AG04449 (cell line): Measurements from ENCODE around the gene THRB.

Experiments used
- CTCF ChIA-PET: fragments of 350-600 bp; formaldehyde crosslinking; extraction: SDS; loops from one replicate; lab custom pipeline; 2021; ENCODE audit warnings: antibody characterized with exemption; lab: Yijun Ruan, JAX
- POLR2A ChIA-PET: fragments of 400-600, 350-600 bp; formaldehyde crosslinking; extraction: SDS; loops from one replicate; lab custom pipeline; 2020; ENCODE audit warnings: antibody characterized with exemption, inconsistent platforms; lab: Yijun Ruan, JAX
- DNase-seq: peaks from one replicate; pipeline ENCODE4 v3.0.0-alpha.2; 2010; ENCODE audit warnings: low read depth, low spot score
- H3K4me3 ChIP-seq: 2 replicates; pipeline ENCODE4 v1.5.1; 2011; ENCODE audit warnings: low read depth, mild to moderate bottlenecking, control low read depth, low read length
- TF ChIP-seq, protein P1 (sequence below): IDR thresholded peaks from one replicate; pipeline ENCODE4 v1.5.1; 2011; ENCODE audit warnings: mild to moderate bottlenecking, moderate library complexity, low read length, control low read depth, inconsistent platforms; ENCODE audit not compliant: insufficient read depth; ENCODE audit errors: missing control alignments

THRB gene

DNA sequence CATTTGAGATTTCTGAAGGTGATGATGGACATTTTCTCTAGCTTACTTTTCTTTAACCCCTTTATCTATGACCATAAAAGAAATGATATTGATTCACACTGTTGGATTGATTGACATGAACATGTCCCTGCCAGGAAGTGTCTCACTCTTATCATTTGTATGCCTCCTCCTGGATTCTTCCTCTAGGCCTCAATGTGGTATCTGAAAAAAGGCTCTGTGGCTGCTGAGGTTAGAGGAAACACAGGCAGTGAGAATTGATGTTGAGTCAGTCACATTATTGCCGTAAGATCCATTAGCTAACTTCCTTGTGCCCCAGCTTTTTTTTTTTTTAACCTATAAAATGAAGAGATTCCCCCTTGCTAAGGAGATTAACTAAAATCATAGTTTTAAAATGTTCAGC lies 8.0 kb upstream of the THRB start:
- ChIA-PET POLR2A (no interaction called here), CTCF (no interaction called here)
- no peak overlapping the region for H3K4me3 ChIP-seq
- TF ChIP-seq, protein P1, sequence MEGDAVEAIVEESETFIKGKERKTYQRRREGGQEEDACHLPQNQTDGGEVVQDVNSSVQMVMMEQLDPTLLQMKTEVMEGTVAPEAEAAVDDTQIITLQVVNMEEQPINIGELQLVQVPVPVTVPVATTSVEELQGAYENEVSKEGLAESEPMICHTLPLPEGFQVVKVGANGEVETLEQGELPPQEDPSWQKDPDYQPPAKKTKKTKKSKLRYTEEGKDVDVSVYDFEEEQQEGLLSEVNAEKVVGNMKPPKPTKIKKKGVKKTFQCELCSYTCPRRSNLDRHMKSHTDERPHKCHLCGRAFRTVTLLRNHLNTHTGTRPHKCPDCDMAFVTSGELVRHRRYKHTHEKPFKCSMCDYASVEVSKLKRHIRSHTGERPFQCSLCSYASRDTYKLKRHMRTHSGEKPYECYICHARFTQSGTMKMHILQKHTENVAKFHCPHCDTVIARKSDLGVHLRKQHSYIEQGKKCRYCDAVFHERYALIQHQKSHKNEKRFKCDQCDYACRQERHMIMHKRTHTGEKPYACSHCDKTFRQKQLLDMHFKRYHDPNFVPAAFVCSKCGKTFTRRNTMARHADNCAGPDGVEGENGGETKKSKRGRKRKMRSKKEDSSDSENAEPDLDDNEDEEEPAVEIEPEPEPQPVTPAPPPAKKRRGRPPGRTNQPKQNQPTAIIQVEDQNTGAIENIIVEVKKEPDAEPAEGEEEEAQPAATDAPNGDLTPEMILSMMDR: no peak
- no peak for DNase-seq

GRCh38 chr3:24500806-24501205 lies 6.2 kb upstream of the THRB start:
- no peak overlapping the region for H3K4me3 ChIP-seq
- no peak for DNase-seq
- ChIA-PET POLR2A (no interaction called here), CTCF (no interaction called here)
- TF ChIP-seq, protein P1: no peak

GRCh38 chr3:24499991-24500390 lies 5.3 kb upstream of the THRB start:
- ChIA-PET CTCF (no interaction called here), POLR2A (no interaction called here)
- TF ChIP-seq, protein P1: no peak
- H3K4me3 ChIP-seq: no peak overlapping the region
- no peak for DNase-seq

- POLR2A ChIA-PET: no interaction called here
- TF ChIP-seq, protein P1: no peak
- H3K4me3 ChIP-seq: no peak overlapping the region
- DNase-seq: no peak
- CTCF ChIA-PET: interaction anchor here (1.0 kb wide), 1 partner anchor 501 kb away, joined by 4 read pairs; no protein-coding TSS in a partner anchor
Measured at GRCh38 chr3:24498796-24499195, 4.1 kb upstream of the THRB start.

GRCh38 chr3:24498391-24498790 lies 3.7 kb upstream of the THRB start:
- CTCF ChIA-PET: interaction anchor here (1.0 kb wide), 1 partner anchor 501 kb away, joined by 4 read pairs; no protein-coding TSS in a partner anchor
- POLR2A ChIA-PET: no interaction called here
- no peak for DNase-seq
- TF ChIP-seq, protein P1: no peak
- no peak overlapping the region for H3K4me3 ChIP-seq

GRCh38 chr3:24497942-24498341 lies 3.3 kb upstream of the THRB start:
- ChIA-PET POLR2A (no interaction called here), CTCF (interaction anchor here (1.0 kb wide), 1 partner anchor 500 kb away, joined by 4 read pairs; no protein-coding TSS in a partner anchor)
- TF ChIP-seq, protein P1: no peak
- DNase-seq: no peak
- no peak overlapping the region for H3K4me3 ChIP-seq
